ENCODE measurements around the gene OR4X2. TPM values are rescaled to one million over a fixed set of nuclear protein-coding genes. Genes with fewer than 3 reads are reported as not detected.

Gene OR4X2
- total RNA-seq, 2 experiments from 2014 or later = not detected

Other genes starting within 250 kb of the OR4X2 start
- not detected for gene OR4B1, start 28.3 kb upstream of the OR4X2 start, total RNA-seq
- gene OR4X1, start 18.8 kb downstream of the OR4X2 start, total RNA-seq = not detected
- not detected for gene OR4S1, start 61.1 kb downstream of the OR4X2 start, total RNA-seq
- not detected for gene OR4C3, start 79.8 kb downstream of the OR4X2 start, total RNA-seq
- gene OR4C5, start 121.4 kb downstream of the OR4X2 start, total RNA-seq = not detected
- not detected for gene OR4A47, start 243.7 kb downstream of the OR4X2 start, total RNA-seq